ENCODE data around the gene HSD17B8.

Gene HSD17B8

DNA sequence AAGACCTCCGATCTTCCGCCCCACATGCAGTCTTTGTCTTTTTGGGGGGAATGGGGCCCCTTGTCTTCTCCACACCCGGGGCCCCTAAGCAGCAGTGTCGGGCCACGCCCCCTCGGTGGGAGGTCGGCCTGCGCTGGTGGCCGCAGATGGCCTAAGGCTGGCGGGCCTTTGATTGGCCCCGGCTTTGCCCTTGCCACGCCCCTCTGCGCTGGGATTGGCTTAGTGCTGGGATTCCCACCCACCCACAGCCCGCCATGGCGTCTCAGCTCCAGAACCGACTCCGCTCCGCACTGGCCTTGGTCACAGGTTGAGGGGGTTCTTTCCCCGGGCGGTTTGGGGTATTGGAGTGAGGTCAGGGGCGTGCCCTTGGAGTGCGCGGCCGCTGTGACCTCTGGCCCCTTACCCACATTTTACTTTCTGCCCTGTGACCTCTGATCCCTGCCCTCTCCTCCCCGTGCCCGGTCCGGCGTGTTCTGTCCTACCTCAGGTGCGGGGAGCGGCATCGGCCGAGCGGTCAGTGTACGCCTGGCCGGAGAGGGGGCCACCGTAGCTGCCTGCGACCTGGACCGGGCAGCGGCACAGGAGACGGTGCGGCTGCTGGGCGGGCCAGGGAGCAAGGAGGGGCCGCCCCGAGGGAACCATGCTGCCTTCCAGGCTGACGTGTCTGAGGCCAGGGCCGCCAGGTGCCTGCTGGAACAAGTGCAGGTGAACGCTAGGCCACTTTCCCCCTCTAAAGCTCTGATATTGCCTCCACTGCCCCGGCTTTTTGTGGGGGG is at the start of gene HSD17B8:
Gene HSD17B8, plus strand, starts transcription at position 241 of the 776 bp plus-strand sequence. Its CDS starts 14 bp downstream, at position 255.
- DNase-seq = peak; percentile 98

DNA sequence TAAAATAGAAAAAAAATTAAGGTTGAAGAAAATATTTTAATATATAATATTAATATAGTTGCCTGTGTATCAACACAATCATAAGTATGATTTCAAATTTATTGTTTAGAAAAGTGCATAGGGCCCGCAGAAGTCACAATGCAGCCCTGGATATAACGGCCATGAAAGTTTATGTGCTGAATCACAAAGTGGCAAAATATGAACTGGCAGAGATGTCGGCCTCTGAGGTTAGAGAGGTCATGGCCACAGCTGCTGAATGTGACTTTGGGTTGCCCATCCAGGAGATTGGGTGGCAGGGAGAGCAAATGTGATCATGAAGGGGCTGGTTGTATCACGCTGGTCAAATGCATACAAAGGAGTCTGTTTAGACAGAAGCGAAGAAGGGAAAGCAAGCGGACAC is 47.9 kb upstream of the HSD17B8 start:
- DNase-seq = no peak

- DNase-seq = no peak
Measured at GRCh38 chr6:33156964-33157363, 47.5 kb upstream of the HSD17B8 start.

DNA sequence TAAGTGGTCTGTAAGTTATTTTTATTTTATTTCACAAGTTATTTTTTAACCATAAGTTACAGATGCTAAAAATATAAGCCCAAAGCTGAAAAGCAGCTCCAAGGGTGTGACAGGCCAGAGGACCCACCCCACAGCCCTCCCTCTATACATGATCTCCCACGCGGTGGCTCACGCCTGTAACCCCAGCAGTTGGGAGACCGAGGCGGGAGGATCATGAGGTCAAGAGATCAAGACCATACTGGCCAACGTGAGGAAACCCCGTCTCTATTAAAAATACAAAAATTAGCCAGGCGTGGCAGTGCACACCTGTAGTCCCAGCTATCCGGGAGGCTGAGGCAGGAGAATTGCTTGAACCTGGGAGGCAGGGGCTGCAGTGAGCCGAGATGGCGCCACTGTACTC is 44.4 kb upstream of the HSD17B8 start:
- no peak for DNase-seq

- peak; percentile 50 for DNase-seq
Measured at GRCh38 chr6:33160728-33161344, 43.6 kb upstream of the HSD17B8 start.

DNA sequence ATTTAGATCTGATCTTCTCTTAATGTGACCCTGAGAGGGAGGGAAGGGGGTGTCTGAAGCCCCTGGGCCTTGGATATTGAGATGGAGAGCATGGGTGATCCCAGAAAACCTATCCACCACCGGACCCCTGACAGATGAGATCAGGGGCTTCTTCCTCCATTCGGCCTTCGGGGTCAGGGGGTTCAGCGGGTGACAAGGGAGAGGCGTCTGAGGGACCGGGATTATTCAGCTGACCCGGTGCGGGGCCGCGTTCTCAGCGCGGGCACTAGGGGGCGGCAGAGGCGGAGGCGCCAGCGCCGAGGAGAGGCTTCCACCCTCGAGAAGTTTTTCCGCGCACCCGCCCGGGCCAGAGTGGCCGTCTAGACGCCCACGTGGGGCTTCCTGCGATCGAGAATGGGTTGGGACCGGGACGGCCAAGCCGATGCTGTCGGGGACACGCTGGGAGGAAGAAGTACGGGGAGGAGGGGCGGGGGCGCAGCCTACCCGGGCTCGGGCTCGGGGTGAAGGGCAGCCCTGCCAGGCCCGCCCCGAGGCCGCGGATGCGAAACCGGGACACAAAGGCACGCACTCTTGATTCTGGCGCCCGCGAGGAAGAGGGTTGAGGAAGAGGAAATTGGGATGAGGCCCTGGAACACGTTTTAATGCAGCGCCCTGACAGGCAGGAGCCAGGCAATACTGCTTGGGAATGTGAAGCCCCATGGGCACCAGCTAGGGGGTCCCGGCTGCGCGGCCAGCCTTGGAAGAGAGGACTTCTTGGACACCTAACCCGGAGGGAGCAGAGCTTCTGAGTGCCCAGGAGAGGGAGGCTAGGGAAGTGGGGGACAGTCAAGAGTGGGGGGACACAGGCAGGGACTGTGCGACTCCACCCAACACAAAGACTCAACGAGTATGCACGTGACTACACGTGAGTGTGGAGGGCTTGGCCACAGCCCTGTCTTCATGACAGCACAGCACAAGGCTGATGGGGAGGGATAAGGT is 42.8 kb upstream of the HSD17B8 start:
- peak; percentile 79 for DNase-seq

- no peak for DNase-seq
Measured at GRCh38 chr6:33163540-33163939, 40.9 kb upstream of the HSD17B8 start.

DNA sequence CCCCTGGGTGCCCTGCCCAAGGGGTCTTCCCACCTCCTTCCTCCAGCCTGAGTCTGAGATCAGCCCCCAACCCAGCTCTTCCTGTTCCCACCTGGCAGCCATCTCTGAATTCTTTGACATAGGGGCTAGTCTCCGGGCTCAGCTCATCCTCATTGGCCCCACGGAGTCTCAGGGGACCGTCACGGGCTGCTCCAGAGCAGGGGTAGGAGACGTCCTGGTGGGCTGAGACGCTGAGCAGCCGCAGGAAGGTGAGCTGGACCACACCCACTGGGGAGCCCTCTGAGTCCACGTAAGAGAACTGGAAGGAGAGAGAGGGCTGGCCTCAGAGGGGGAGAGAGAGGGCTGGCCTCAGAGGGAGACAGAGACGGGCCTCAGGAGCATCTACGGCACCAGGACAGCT is 40.3 kb upstream of the HSD17B8 start:
- DNase-seq = no peak

DNA sequence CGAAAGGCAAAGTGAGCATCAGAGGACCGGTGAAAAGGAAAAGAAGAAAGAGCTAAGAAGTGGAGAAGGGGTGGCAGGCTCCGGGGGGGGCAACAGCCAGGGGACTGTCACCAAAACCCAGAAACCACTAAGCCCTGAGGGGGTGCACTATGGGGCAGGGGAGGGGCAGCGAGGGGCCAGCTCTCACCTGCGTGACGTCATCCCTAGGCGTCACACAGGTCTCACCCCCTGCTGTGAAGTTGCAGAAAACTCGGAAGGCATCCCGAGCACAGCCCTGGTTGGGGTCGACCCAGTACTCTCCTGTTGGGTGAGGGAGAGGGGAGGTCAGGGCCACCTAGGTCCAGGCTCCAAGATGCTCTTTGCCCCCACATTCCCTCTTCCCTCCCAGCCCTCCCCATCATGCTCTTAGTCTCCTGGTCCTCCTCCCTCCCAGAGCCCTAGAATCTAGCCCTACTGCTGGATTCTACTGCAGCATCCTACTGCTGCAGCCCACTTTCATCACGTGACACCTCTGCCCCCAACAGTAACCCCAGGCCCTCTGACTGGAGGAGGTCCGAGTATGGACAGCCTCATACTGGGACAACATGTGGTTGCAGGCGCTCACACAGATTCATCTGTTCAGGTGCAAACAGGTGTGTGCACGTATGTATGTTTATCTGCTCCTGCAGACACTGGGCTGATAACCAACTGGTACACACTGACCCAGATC is 39.6 kb upstream of the HSD17B8 start:
- DNase-seq = no peak

DNA sequence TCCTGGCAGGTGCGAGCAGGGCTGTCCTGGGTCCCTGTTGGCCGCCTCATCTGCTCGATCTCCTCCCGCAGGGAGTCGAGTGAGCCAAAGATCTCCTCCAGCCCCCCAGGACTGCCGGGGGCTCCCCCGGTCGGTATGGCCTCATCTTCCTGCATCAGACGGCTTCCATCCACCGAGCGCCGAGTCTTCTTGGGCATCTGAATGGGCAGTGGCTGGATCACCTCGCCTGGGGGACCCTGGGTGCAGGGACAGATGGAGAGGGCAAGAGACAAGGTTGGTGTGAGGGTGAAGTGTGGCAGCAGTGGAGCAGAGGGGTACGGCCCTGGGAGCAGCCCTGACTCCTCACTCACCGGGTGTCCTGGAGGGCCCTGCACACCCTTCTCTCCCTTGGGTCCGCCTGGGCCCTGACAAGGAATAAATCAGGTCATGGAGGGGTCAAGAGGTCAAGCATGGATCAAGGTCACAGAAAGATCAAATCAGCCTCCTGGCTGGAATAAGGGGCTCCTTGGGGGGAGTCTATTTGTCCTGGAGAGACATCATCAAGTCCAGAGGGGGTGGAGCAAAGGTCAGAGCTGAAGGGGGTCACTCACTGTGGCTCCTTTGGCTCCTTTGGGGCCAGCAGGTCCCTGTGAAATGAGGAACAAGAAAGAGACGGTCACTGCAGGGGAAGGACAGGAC is 38.7 kb upstream of the HSD17B8 start:
- DNase-seq = no peak

DNA sequence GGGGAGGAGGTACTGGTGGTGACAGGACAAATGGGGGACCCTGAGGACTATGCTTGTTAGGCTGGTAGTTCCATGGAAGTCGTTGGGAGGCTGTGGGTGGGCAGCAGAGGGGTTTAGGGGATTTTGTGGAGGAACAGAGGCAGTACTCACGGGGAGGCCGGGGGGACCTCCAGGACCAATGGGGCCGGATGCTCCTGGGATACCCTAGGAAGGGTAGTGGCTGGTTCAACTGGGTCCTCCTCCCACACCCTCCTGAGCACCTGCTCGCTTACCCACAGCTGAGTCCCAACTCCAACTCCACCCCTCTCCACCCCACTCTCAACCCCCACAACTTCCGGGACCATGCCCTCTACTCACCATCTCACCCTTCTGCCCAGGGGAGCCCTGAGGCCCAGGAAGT is 38.1 kb upstream of the HSD17B8 start:
- DNase-seq = no peak

DNA sequence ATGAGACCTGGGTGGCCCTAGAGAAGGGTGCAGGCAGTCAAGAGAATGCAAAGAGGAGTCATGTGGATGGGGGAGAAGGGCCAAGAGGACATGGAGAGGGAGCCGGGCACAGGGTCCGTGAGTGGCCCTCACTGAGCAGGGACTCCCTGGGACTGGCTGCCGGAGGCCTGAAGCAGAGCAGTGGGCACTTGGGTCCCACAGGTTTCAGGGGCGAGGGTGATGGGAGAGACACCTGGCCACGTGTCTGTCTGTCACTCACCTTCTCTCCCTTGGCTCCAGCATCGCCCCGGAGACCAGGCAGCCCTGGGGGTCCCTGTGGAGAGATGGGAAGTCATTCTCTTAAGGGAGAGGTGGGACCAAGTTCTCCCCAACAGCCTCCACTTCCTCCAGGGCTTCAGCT is 37.6 kb upstream of the HSD17B8 start:
- DNase-seq = no peak

- no peak for DNase-seq
Measured at GRCh38 chr6:33167374-33168283, 36.8 kb upstream of the HSD17B8 start.

DNA sequence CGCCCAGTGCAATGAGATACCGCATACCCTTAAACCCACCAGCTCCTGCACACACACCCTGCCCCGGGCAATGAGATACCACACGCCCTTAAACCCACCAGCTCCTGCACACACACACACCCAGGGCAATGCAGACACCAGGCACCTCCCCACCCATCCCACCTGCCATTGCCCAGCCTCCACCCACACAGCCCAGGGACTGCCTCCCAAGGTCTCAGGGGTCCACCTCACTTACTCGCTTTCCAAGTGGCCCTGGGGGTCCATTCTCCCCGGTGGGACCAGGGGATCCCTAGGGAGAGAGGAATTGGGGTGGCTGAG is 36.2 kb upstream of the HSD17B8 start:
- no peak for DNase-seq

GRCh38 chr6:33168639-33169038 is 35.8 kb upstream of the HSD17B8 start:
- DNase-seq = no peak

DNA sequence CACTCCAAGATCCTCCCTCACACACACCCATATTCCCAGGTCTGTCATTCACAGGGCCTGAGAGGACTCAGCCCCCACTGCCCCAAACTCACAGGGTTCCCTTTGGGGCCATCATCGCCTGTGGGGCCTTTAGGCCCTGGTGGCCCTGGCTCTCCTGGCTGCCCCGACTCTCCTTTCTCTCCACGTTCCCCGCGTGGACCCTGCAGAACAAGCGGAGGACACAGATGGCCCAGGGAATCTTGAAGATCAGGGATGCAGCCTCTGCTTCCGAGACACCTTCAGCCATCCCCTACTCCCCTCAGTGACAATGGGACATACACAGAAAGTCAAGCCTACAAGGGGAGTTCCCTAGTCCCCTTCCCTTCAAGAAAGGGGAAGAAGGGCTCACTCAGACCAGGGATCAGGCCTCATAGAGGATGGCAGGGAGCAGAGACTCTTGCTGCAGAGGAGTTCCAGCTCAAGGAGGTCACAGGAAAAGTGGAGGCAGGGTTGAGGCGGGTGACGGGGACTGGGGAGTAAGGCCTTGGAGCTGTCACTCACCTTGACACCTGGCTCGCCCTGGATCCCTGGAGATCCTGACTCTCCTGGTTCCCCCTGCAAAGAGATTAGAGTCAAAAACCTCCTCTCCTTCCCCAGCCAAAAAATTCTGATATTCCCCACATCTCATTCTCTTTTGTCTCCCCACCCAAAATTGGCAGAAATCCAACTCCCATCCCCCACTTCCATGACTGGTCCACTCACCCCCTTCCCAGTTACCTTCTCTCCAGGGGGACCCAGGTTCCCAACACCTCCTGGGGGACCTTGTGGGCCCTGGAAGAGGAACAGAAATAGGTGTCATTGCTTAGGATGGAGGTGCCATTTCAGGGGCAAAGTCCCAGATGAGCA is 34.9 kb upstream of the HSD17B8 start:
- no peak for DNase-seq

- no peak for DNase-seq
Measured at GRCh38 chr6:33170176-33171015, 34.1 kb upstream of the HSD17B8 start.

GRCh38 chr6:33171016-33171879 is 33.2 kb upstream of the HSD17B8 start:
- no peak for DNase-seq

Measured in NCI-H82 (cell line).